Mesothelial cell of epicardium (in vitro differentiated cells): Measurements from ENCODE around the gene LPXN. TPM values are rescaled to one million over a fixed set of nuclear protein-coding genes. Genes with fewer than 3 reads are reported as not detected.

Experiments used
- DNase-seq, 2 experiments: peaks; one replicate each; pipeline ENCODE4 v3.0.0; 2021; ENCODE audit warnings: low spot score in 2 of 2; ENCODE audit not compliant: unreplicated experiment in 2 of 2
- H3K27ac Mint-ChIP-seq: 2 replicates; pipeline ENCODE4 v1.8.0; 2021; ENCODE audit warnings: mixed read lengths
- H3K27me3 Mint-ChIP-seq: 2 replicates; pipeline ENCODE4 v1.8.0; 2021; ENCODE audit warnings: low read depth, mixed read lengths
- H3K36me3 Mint-ChIP-seq: 2 replicates; pipeline ENCODE4 v1.8.0; 2021; ENCODE audit warnings: mixed read lengths
- H3K4me1 Mint-ChIP-seq: 2 replicates; pipeline ENCODE4 v1.8.0; 2021; ENCODE audit warnings: mixed read lengths
- H3K4me3 Mint-ChIP-seq: 2 replicates; pipeline ENCODE4 v1.8.0; 2021; ENCODE audit warnings: mild to moderate bottlenecking, moderate library complexity, mixed read lengths
- H3K9me3 Mint-ChIP-seq: 2 replicates; pipeline ENCODE4 v1.8.0; 2021; ENCODE audit warnings: mixed read lengths
- CTCF ChIP-seq: fragments of 200-600 bp; sonication (generic); IDR thresholded peaks from one replicate; pipeline ENCODE4 v1.5.0; 2021; ENCODE audit warnings: antibody characterized with exemption; ENCODE audit not compliant: unreplicated experiment
- total RNA-seq: library from RNA; stranded (reverse); gene quantifications from 3 replicates; pipeline ENCODE4 v1.2.1, GENCODE V29; 2021

Gene LPXN
- total RNA-seq, 1 donor from 2014 or later, result 5.8 TPM

GRCh38 chr11:58562375-58562800 lies 13.3 kb downstream of the LPXN start:
- no peaks in the 10 kb centered on the region for H3K4me1 Mint-ChIP-seq
- TF ChIP-seq CTCF, result no peak
- H3K9me3 Mint-ChIP-seq, result no peaks in the 10 kb centered on the region
- H3K36me3 Mint-ChIP-seq, result no peaks in the 10 kb centered on the region
- H3K4me3 Mint-ChIP-seq, result no peak overlapping the region
- no peaks in the 10 kb centered on the region for H3K27me3 Mint-ChIP-seq
- DNase-seq, result no peak
- H3K27ac Mint-ChIP-seq, result no peak overlapping the region

- no peak for DNase-seq
- no peak overlapping the region for H3K27ac Mint-ChIP-seq
- H3K36me3 Mint-ChIP-seq, result no peaks in the 10 kb centered on the region
Measured at GRCh38 chr11:58561394-58562098, 14.1 kb downstream of the LPXN start.

GRCh38 chr11:58560842-58561241 lies 14.8 kb downstream of the LPXN start:
- Mint-ChIP-seq H3K27me3 (no peaks in the 10 kb centered on the region), H3K4me1 (no peaks in the 10 kb centered on the region), H3K9me3 (no peaks in the 10 kb centered on the region), H3K36me3 (no peaks in the 10 kb centered on the region), H3K27ac (no peak overlapping the region), H3K4me3 (no peak overlapping the region)
- TF ChIP-seq CTCF, result no peak
- DNase-seq, result no peak

More at GRCh38 chr11:58561394-58562098, 14.1 kb downstream of the LPXN start:
- no peak for TF ChIP-seq CTCF
- no peak overlapping the region for H3K4me3 Mint-ChIP-seq
- H3K9me3 Mint-ChIP-seq, result no peaks in the 10 kb centered on the region
- no peaks in the 10 kb centered on the region for H3K27me3 Mint-ChIP-seq
- H3K4me1 Mint-ChIP-seq, result no peaks in the 10 kb centered on the region

GRCh38 chr11:58549644-58550043 lies 26.0 kb downstream of the LPXN start:
- H3K4me3 Mint-ChIP-seq, result no peak overlapping the region
- DNase-seq, result no peak
- H3K9me3 Mint-ChIP-seq, result peaks cover 4% of the 10 kb centered on the region
- peaks cover 54% of the 10 kb centered on the region for H3K36me3 Mint-ChIP-seq
- H3K27ac Mint-ChIP-seq, result no peak overlapping the region
- no peaks in the 10 kb centered on the region for H3K4me1 Mint-ChIP-seq
- H3K27me3 Mint-ChIP-seq, result no peaks in the 10 kb centered on the region
- no peak for TF ChIP-seq CTCF

- H3K36me3 Mint-ChIP-seq, result peaks cover 42% of the 10 kb centered on the region
- H3K27ac Mint-ChIP-seq, result no peak overlapping the region
- peaks cover 8% of the 10 kb centered on the region for H3K9me3 Mint-ChIP-seq
Measured at GRCh38 chr11:58546841-58547240, 28.8 kb downstream of the LPXN start.

More at GRCh38 chr11:58546841-58547240, 28.8 kb downstream of the LPXN start:
- Mint-ChIP-seq H3K4me1 (no peaks in the 10 kb centered on the region), H3K27me3 (no peaks in the 10 kb centered on the region), H3K4me3 (no peak overlapping the region)
- DNase-seq, result no peak
- TF ChIP-seq CTCF, result no peak
